CD4-positive, alpha-beta memory T cell (primary cell): ENCODE data around the gene APOBEC3F. TPM values are rescaled to one million over a fixed set of nuclear protein-coding genes. Genes with fewer than 3 reads are reported as not detected.
A peak's percentile ranks its signal among the peaks of the same experiment; 100 is the strongest.
"Not testable (repeated sequence)": the region's sequence is repeated elsewhere in the genome, so short reads cannot be mapped to it uniquely, and the experiment has no call there.

Source experiments
- CTCF ChIA-PET: fragments of 350-600 bp; sonication (Branson Sonifier 250); formaldehyde crosslinking; loops from one replicate; lab custom pipeline; 2021; ENCODE audit warnings: inconsistent platforms; ENCODE audit not compliant: partially characterized antibody; lab: Charles Lee
- POLR2A ChIA-PET: fragments of 350-600 bp; sonication (Branson Sonifier 250); formaldehyde crosslinking; loops from one replicate; lab custom pipeline; 2021; ENCODE audit not compliant: partially characterized antibody; lab: Charles Lee
- DNase-seq, 5 donors: peaks; one replicate each; pipeline versions ENCODE4 v3.0.0 to v3.0.0-alpha.2; 2020 to 2022; ENCODE audit warnings: mixed read lengths in 1 of 5
- H3K27ac ChIP-seq: one replicate; pipeline ENCODE4 v1.7.0; 2013; ENCODE audit warnings: low read depth, low read length
- H3K27me3 ChIP-seq: 2 replicates; pipeline ENCODE4 v1.7.0; 2013; ENCODE audit warnings: mild to moderate bottlenecking, low read length, moderate library complexity; ENCODE audit not compliant: insufficient read depth
- H3K36me3 ChIP-seq: 2 replicates; pipeline ENCODE4 v1.7.0; 2013; ENCODE audit warnings: mild to moderate bottlenecking, low read length, moderate library complexity; ENCODE audit not compliant: insufficient read depth
- H3K4me1 ChIP-seq: 2 replicates; pipeline ENCODE4 v1.7.0; 2013; ENCODE audit warnings: mild to moderate bottlenecking, low read length, moderate library complexity; ENCODE audit not compliant: insufficient read depth
- H3K4me3 ChIP-seq, 2 donors: one replicate each; pipeline ENCODE4 v1.7.0; 2013; ENCODE audit warnings: low read length in 2 of 2, mild to moderate bottlenecking in 1 of 2
- H3K9me3 ChIP-seq, 2 donors: one replicate each; pipeline ENCODE4 v1.7.0; 2013; ENCODE audit warnings: low read length in 2 of 2, control low read depth in 1 of 2; ENCODE audit not compliant: control insufficient read depth in 1 of 2
- H3K27ac Mint-ChIP-seq, 7 donors: one replicate each; pipeline ENCODE4 v1.8.0; 2020 to 2021; ENCODE audit warnings: mixed read lengths in 7 of 7, mild to moderate bottlenecking in 6 of 7, inconsistent platforms in 3 of 7, moderate library complexity in 3 of 7
- H3K27me3 Mint-ChIP-seq, 2 donors: one replicate each; pipeline ENCODE4 v1.8.0; 2020 to 2021; ENCODE audit warnings: mixed read lengths in 2 of 2
- H3K36me3 Mint-ChIP-seq, 2 donors: one replicate each; pipeline ENCODE4 v1.8.0; 2020 to 2021; ENCODE audit warnings: mixed read lengths in 2 of 2, inconsistent platforms in 1 of 2, mild to moderate bottlenecking in 1 of 2
- H3K4me1 Mint-ChIP-seq, 4 donors: one replicate each; pipeline ENCODE4 v1.8.0; 2020 to 2021; ENCODE audit warnings: mixed read lengths in 4 of 4, mild to moderate bottlenecking in 1 of 4
- H3K4me3 Mint-ChIP-seq, 8 donors: one replicate each; pipeline ENCODE4 v1.8.0; 2020 to 2021; ENCODE audit warnings: mixed read lengths in 8 of 8, mild to moderate bottlenecking in 7 of 8, moderate library complexity in 6 of 8, inconsistent platforms in 3 of 8
- H3K9me3 Mint-ChIP-seq, 8 donors: one replicate each; pipeline ENCODE4 v1.8.0; 2020 to 2021; ENCODE audit warnings: mixed read lengths in 8 of 8, mild to moderate bottlenecking in 5 of 8, inconsistent platforms in 3 of 8, moderate library complexity in 1 of 8
- intact Hi-C: fragments of 100-400 bp; cut with micrococcal nuclease; formaldehyde crosslinking; loops from one replicate; pipeline ENCODE4 v1.15.1; 2023
- polyA plus RNA-seq, 2 donors: library from polyadenylated mRNA; unstranded; fragments of 300-500 nt; fragmentation: Illumina TruSeq; gene quantifications; one replicate each; pipeline ENCODE4 v1.2.3, GENCODE V29; 2021
- total RNA-seq, 2 experiments: library from RNA; stranded (reverse); gene quantifications; one replicate each; pipeline ENCODE4 v1.2.3, GENCODE V29; 2021

Gene APOBEC3F
- total and polyA plus RNA-seq, 4 experiments from 2014 or later: 3.3 to 18.4 (median 16.9) TPM

GRCh38 chr22:39078329-39078728, 37.7 kb downstream of the APOBEC3F start:
- intact Hi-C loops: loop anchor here (5.0 kb wide), 1 partner anchor 39 kb away; no protein-coding TSS in a partner anchor
- no peaks in the 10 kb centered on the region for H3K27me3 ChIP-seq
- H3K36me3 Mint-ChIP-seq: peaks cover 18 to 37% of the 10 kb centered on the region in 2 donors

GRCh38 chr22:39079054-39079637, 38.5 kb downstream of the APOBEC3F start:
- Mint-ChIP-seq H3K4me3 (peak overlapping the region; percentile 20 to 93 (median 90)), H3K36me3 (peaks cover 18 to 39% of the 10 kb centered on the region in 2 donors), H3K4me1 (peaks cover 22 to 70% (median 51%) of the 10 kb centered on the region in 4 donors), H3K27ac (peak overlapping the region in 5 of 7 donors; percentile 50 to 95 (median 93))
- H3K27me3 Mint-ChIP-seq, DNase-seq, H3K4me3 ChIP-seq, H3K9me3 ChIP-seq, H3K9me3 Mint-ChIP-seq, H3K27me3 ChIP-seq: not testable (repeated sequence)
- ChIA-PET POLR2A (interaction anchor here (1.1 to 3.3 kb wide), 3 partner anchors 11 to 16 kb away, joined by 3 to 39 read pairs (median 5); no protein-coding TSS in a partner anchor), CTCF (interaction anchor here (0.7 to 1.2 kb wide), 4 partner anchors 11 to 1261 kb away, joined by 3 read pairs; no protein-coding TSS in a partner anchor)
- Histone ChIP-seq H3K4me1 (peaks cover 55% of the 10 kb centered on the region), H3K36me3 (peaks cover 20% of the 10 kb centered on the region), H3K27ac (peak overlapping the region; percentile 96)
- intact Hi-C loops: loop anchor here (5.0 kb wide), 1 partner anchor 38 kb away; no protein-coding TSS in a partner anchor

More at GRCh38 chr22:39078329-39078728, 37.7 kb downstream of the APOBEC3F start:
- peak overlapping the region; percentile 93 to 97 (median 95) for H3K27ac Mint-ChIP-seq
- H3K4me1 Mint-ChIP-seq: peaks cover 22 to 69% (median 50%) of the 10 kb centered on the region in 4 donors
- no peaks in the 10 kb centered on the region for H3K9me3 Mint-ChIP-seq
- Histone ChIP-seq H3K27ac (peak overlapping the region; percentile 96), H3K4me1 (peaks cover 51% of the 10 kb centered on the region), H3K4me3 (peak overlapping the region in 1 of 2 donors; percentile 86), H3K9me3 (no peaks in the 10 kb centered on the region), H3K36me3 (peaks cover 13% of the 10 kb centered on the region)
- H3K27me3 Mint-ChIP-seq: no peaks in the 10 kb centered on the region
- DNase-seq: no peak
- ChIA-PET CTCF (interaction anchor here (0.9 to 1.6 kb wide), 4 partner anchors 12 to 210 kb away, joined by 3 to 5 read pairs (median 3); no protein-coding TSS in a partner anchor), POLR2A (interaction anchor here (0.8 to 3.3 kb wide), 5 partner anchors 11 to 63 kb away, joined by 3 to 39 read pairs (median 5); no protein-coding TSS in a partner anchor)
- peak overlapping the region; percentile 89 to 93 (median 90) for H3K4me3 Mint-ChIP-seq

GRCh38 chr22:39080052-39080762, 39.5 kb downstream of the APOBEC3F start:
- Histone ChIP-seq H3K4me1 (peaks cover 55% of the 10 kb centered on the region), H3K36me3 (peaks cover 20% of the 10 kb centered on the region), H3K4me3 (no peak overlapping the region), H3K27me3 (no peaks in the 10 kb centered on the region), H3K27ac (peak overlapping the region; percentile 29), H3K9me3 (no peaks in the 10 kb centered on the region)
- Mint-ChIP-seq H3K27me3 (no peaks in the 10 kb centered on the region), H3K4me3 (peak overlapping the region in 6 of 8 donors; percentile 26 to 84 (median 60)), H3K36me3 (peaks cover 18 to 43% of the 10 kb centered on the region in 2 donors), H3K27ac (peak overlapping the region; percentile 70 to 94 (median 83)), H3K9me3 (no peaks in the 10 kb centered on the region), H3K4me1 (peaks cover 20 to 72% (median 52%) of the 10 kb centered on the region in 4 donors)
- peak in 1 of 5 donors; percentile 78 for DNase-seq
- intact Hi-C loops: no loop called here
- ChIA-PET POLR2A (interaction anchor here (0.7 to 0.9 kb wide), 2 partner anchors 10 to 11 kb away, joined by 3 to 6 read pairs; no protein-coding TSS in a partner anchor), CTCF (interaction anchor here (0.7 to 1.2 kb wide), 5 partner anchors 9 to 1260 kb away, joined by 3 to 4 read pairs (median 3); no protein-coding TSS in a partner anchor)

DNA sequence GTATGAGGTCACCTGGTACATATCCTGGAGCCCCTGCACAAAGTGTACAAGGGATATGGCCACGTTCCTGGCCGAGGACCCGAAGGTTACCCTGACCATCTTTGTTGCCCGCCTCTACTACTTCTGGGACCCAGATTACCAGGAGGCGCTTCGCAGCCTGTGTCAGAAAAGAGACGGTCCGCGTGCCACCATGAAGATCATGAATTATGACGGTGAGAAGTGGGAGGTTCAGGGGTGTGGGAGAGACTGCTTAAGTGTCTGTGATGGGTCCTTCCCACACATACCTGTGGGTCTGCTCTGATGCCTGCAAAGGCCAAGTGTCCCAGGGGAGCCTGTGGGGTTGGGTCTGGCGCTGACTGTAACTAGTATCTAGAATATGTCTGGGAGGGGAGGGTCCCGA, 40.4 kb downstream of the APOBEC3F start:
- no peak for DNase-seq
- Mint-ChIP-seq H3K27me3 (no peaks in the 10 kb centered on the region), H3K27ac (peak overlapping the region; percentile 42 to 94 (median 88)), H3K4me3 (peak overlapping the region in 7 of 8 donors; percentile 19 to 74 (median 48)), H3K9me3 (no peaks in the 10 kb centered on the region), H3K36me3 (peaks cover 18 to 44% of the 10 kb centered on the region in 2 donors), H3K4me1 (peaks cover 17 to 77% (median 51%) of the 10 kb centered on the region in 4 donors)
- H3K27me3 ChIP-seq: no peaks in the 10 kb centered on the region
- H3K4me1 ChIP-seq: peaks cover 55% of the 10 kb centered on the region
- ChIA-PET CTCF (interaction anchor here (0.9 to 1.1 kb wide), 3 partner anchors 8 to 37 kb away, joined by 3 to 4 read pairs (median 3); no protein-coding TSS in a partner anchor), POLR2A (interaction anchor here (0.9 kb wide), 1 partner anchor 9 kb away, joined by 6 read pairs; no protein-coding TSS in a partner anchor)
- no peak overlapping the region for H3K4me3 ChIP-seq
- peaks cover 20% of the 10 kb centered on the region for H3K36me3 ChIP-seq
- no peaks in the 10 kb centered on the region for H3K9me3 ChIP-seq
- H3K27ac ChIP-seq: peak overlapping the region; percentile 44
- intact Hi-C loops: no loop called here

DNA sequence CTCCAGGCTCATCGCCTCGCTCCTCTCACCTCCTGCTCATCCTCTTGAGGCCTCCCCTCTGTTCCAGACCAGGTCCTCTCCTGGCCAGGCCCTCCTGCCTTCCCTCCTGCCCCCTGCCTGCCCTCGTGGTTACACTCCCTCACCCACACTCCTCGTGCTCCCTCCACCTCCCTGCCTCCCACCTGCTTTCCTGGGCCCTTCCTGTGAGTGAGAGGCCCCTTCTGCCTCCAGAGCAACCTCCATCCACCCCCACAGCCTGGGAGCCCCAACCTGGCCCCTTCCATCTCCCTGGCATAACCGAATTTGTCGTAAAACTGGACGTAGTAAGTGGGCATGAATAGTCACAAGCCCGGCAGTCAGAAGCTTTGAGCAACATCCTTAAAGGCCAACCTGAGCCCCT, 40.9 kb downstream of the APOBEC3F start:
- POLR2A ChIA-PET: interaction anchor here (1.1 kb wide), 1 partner anchor 13 kb away, joined by 6 read pairs; no protein-coding TSS in a partner anchor
- Histone ChIP-seq H3K4me3 (no peak overlapping the region), H3K27ac (peak overlapping the region; percentile 44), H3K9me3 (no peaks in the 10 kb centered on the region), H3K4me1 (peaks cover 61% of the 10 kb centered on the region), H3K27me3 (no peaks in the 10 kb centered on the region), H3K36me3 (peaks cover 20% of the 10 kb centered on the region)
- CTCF ChIA-PET: no interaction called here
- intact Hi-C loops: no loop called here
- H3K27ac Mint-ChIP-seq: peak overlapping the region; percentile 42 to 94 (median 83)
- no peaks in the 10 kb centered on the region for H3K27me3 Mint-ChIP-seq
- DNase-seq: no peak
- H3K9me3 Mint-ChIP-seq: no peaks in the 10 kb centered on the region
- peak overlapping the region in 5 of 8 donors; percentile 10 to 74 (median 48) for H3K4me3 Mint-ChIP-seq
- H3K36me3 Mint-ChIP-seq: peaks cover 22 to 49% of the 10 kb centered on the region in 2 donors
- peaks cover 16 to 77% (median 51%) of the 10 kb centered on the region in 4 donors for H3K4me1 Mint-ChIP-seq

GRCh38 chr22:39083212-39084165, 42.8 kb downstream of the APOBEC3F start:
- Histone ChIP-seq H3K9me3 (no peaks in the 10 kb centered on the region), H3K36me3 (peaks cover 20% of the 10 kb centered on the region), H3K4me3 (no peak overlapping the region), H3K27ac (peak overlapping the region; percentile 37), H3K4me1 (peaks cover 67% of the 10 kb centered on the region), H3K27me3 (no peaks in the 10 kb centered on the region)
- Mint-ChIP-seq H3K4me1 (peaks cover 24 to 78% (median 52%) of the 10 kb centered on the region in 4 donors), H3K27ac (peak overlapping the region; percentile 42 to 93 (median 75)), H3K36me3 (peaks cover 25 to 51% of the 10 kb centered on the region in 2 donors), H3K9me3 (no peaks in the 10 kb centered on the region), H3K4me3 (peak overlapping the region in 1 of 8 donors; percentile 20), H3K27me3 (no peaks in the 10 kb centered on the region)
- intact Hi-C loops: no loop called here
- CTCF ChIA-PET: no interaction called here
- POLR2A ChIA-PET: interaction anchor here (0.5 to 1.2 kb wide), 2 partner anchors 15 to 67 kb away, joined by 3 to 5 read pairs; no protein-coding TSS in a partner anchor
- DNase-seq: no peak
